ENCODE results near the gene TMEM30B. TPM values are rescaled to one million over a fixed set of nuclear protein-coding genes. Genes with fewer than 3 reads are reported as not detected.

The TMEM30B gene
- total RNA-seq, 1 donor from 2014 or later, result 0.36 TPM

DNA sequence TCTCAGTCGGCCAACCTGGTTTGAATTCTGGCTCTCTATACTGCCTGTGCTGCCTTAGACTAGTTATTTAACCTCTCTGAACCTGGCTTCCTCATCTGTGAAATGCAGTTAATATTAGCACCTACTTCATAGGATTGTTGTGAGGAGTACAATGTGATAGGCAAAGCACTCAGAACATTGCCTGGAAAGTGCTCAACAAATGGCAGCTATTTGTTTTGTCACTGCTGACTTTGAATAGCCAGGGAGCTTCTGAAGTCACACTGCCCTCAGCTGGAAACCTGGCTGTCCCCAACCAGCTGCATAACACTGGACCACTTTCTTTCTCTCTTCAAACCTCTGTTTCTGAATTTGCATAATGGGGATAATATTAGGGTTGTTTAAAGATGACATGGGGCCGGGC, 9.6 kb downstream of the TMEM30B start:
- no peaks in the 10 kb centered on the region for H3K79me2 ChIP-seq (ENCODE audit: insufficient read depth, low read length)
- Mint-ChIP-seq H3K27ac (ENCODE audit: unreplicated experiment) (no peak overlapping the region), H3K4me1 (ENCODE audit: low read depth, unreplicated experiment) (no peaks in the 10 kb centered on the region), H3K9me3 (ENCODE audit: unreplicated experiment) (peaks cover 6% of the 10 kb centered on the region), H3K4me3 (ENCODE audit: unreplicated experiment) (no peak overlapping the region), H3K27me3 (ENCODE audit: low read depth, unreplicated experiment) (peaks cover 18% of the 10 kb centered on the region), H3K36me3 (ENCODE audit: low read depth, unreplicated experiment) (no peaks in the 10 kb centered on the region)
- H3K4me2 ChIP-seq (ENCODE audit: low read length), result no peak overlapping the region
- FAIRE-seq (no peak), DNase-seq (ENCODE audit: low read depth) (no peak)
- TF ChIP-seq, protein P1, sequence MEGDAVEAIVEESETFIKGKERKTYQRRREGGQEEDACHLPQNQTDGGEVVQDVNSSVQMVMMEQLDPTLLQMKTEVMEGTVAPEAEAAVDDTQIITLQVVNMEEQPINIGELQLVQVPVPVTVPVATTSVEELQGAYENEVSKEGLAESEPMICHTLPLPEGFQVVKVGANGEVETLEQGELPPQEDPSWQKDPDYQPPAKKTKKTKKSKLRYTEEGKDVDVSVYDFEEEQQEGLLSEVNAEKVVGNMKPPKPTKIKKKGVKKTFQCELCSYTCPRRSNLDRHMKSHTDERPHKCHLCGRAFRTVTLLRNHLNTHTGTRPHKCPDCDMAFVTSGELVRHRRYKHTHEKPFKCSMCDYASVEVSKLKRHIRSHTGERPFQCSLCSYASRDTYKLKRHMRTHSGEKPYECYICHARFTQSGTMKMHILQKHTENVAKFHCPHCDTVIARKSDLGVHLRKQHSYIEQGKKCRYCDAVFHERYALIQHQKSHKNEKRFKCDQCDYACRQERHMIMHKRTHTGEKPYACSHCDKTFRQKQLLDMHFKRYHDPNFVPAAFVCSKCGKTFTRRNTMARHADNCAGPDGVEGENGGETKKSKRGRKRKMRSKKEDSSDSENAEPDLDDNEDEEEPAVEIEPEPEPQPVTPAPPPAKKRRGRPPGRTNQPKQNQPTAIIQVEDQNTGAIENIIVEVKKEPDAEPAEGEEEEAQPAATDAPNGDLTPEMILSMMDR (IDR thresholded peaks at IDR 0.05; ENCODE audit: insufficient read depth, low read depth, low read length), result no peak
- no peak for TF ChIP-seq EZH2 (IDR thresholded peaks at IDR 0.05; ENCODE audit: insufficient read depth, low read length)
- no peak overlapping the region for H2AFZ ChIP-seq (ENCODE audit: low read depth, low read length)
- H3K36me3 ChIP-seq (ENCODE audit: insufficient read depth, low read length), result no peaks in the 10 kb centered on the region
- no peak overlapping the region for H3K9ac ChIP-seq (ENCODE audit: low read length)
- no peaks in the 10 kb centered on the region for H3K9me3 ChIP-seq (ENCODE audit: insufficient read depth, low read depth, low read length)
- H4K20me1 ChIP-seq (ENCODE audit: insufficient read depth, low read length), result no peaks in the 10 kb centered on the region
- H3K4me1 ChIP-seq (ENCODE audit: insufficient read depth, low read length), result no peaks in the 10 kb centered on the region
- peaks cover 22% of the 10 kb centered on the region for H3K27me3 ChIP-seq (ENCODE audit: insufficient read depth, low read length)
- H3K27ac ChIP-seq (ENCODE audit: low read depth, low read length), result no peak overlapping the region
- no peak overlapping the region for H3K4me3 ChIP-seq (ENCODE audit: insufficient read depth, low read depth, low read length)

DNA sequence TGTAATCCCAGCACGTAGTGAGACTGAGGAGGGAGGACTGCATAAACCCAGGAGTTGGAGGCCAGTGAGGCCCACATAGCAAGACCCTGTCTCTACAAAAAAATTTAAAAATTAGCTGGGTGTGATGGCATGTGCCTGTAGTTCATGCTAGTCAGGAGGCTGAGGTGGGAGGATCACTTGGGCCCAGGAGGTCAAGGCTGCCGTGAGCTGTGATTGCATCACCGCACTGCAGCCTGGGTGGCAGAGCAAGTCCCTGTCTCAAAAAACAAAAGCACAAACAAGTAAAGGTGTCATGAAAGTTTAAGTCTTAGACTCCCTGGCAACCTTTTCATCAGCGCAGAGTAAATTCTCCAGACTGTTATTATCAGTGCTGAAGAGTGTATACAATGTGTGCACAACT, 10.4 kb downstream of the TMEM30B start:
- FAIRE-seq (no peak), DNase-seq (ENCODE audit: low read depth) (no peak)
- Mint-ChIP-seq H3K36me3 (ENCODE audit: low read depth, unreplicated experiment) (no peaks in the 10 kb centered on the region), H3K4me1 (ENCODE audit: low read depth, unreplicated experiment) (no peaks in the 10 kb centered on the region), H3K27me3 (ENCODE audit: low read depth, unreplicated experiment) (peaks cover 19% of the 10 kb centered on the region), H3K27ac (ENCODE audit: unreplicated experiment) (no peak overlapping the region), H3K4me3 (ENCODE audit: unreplicated experiment) (no peak overlapping the region), H3K9me3 (ENCODE audit: unreplicated experiment) (peaks cover 6% of the 10 kb centered on the region)
- no peaks in the 10 kb centered on the region for H3K9me3 ChIP-seq (ENCODE audit: insufficient read depth, low read depth, low read length)
- H3K27ac ChIP-seq (ENCODE audit: low read depth, low read length), result no peak overlapping the region
- no peaks in the 10 kb centered on the region for H3K36me3 ChIP-seq (ENCODE audit: insufficient read depth, low read length)
- H3K9ac ChIP-seq (ENCODE audit: low read length), result no peak overlapping the region
- H3K27me3 ChIP-seq (ENCODE audit: insufficient read depth, low read length), result peaks cover 21% of the 10 kb centered on the region
- no peaks in the 10 kb centered on the region for H4K20me1 ChIP-seq (ENCODE audit: insufficient read depth, low read length)
- no peak overlapping the region for H3K4me3 ChIP-seq (ENCODE audit: insufficient read depth, low read depth, low read length)
- no peak for TF ChIP-seq EZH2 (IDR thresholded peaks at IDR 0.05; ENCODE audit: insufficient read depth, low read length)
- TF ChIP-seq, protein P1 (IDR thresholded peaks at IDR 0.05; ENCODE audit: insufficient read depth, low read depth, low read length), result no peak
- H3K79me2 ChIP-seq (ENCODE audit: insufficient read depth, low read length), result no peaks in the 10 kb centered on the region
- no peak overlapping the region for H3K4me2 ChIP-seq (ENCODE audit: low read length)
- no peaks in the 10 kb centered on the region for H3K4me1 ChIP-seq (ENCODE audit: insufficient read depth, low read length)
- no peak overlapping the region for H2AFZ ChIP-seq (ENCODE audit: low read depth, low read length)

DNA sequence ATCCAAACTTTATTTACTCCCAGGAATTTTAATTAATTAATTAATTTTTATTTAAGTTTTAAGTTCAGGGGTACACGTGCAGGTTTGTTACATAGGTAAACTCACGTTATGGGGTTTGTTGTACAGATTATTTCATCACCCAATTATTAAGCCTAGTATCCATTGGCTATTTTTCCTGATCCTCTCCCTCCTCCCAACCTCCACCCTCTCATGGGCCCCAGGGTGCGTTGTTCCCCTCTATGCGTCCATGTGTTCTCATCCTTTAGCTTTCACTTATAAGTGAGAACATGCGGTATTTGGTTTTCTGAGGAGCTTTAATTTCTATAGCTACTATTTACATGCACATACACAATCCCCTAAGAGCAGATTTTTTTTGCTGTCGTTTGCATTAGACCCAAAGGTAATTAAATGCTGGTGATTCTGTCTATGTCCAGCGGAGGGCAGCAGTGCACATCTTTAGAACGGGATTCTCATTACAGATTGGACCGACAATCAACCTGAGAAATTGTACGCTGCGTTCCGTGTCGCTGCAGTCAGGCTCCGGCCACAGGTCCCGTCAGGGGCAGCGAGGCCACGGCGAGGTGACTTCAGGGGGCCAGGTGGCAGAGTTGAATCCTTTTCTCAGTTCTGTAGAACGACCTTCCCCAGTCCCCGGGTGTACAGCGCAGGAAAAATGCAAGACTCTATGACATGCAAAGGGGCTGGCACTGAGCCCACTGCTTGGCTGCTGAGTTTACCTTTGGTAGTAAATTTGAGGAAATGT, 11.6 kb downstream of the TMEM30B start:
- Histone ChIP-seq H3K9ac (ENCODE audit: low read length) (peak overlapping the region; percentile 39), H3K36me3 (ENCODE audit: insufficient read depth, low read length) (no peaks in the 10 kb centered on the region), H3K9me3 (ENCODE audit: insufficient read depth, low read depth, low read length) (no peaks in the 10 kb centered on the region), H2AFZ (ENCODE audit: low read depth, low read length) (peak overlapping the region; percentile 75), H3K79me2 (ENCODE audit: insufficient read depth, low read length) (no peaks in the 10 kb centered on the region), H3K4me1 (ENCODE audit: insufficient read depth, low read length) (no peaks in the 10 kb centered on the region), H3K4me3 (ENCODE audit: insufficient read depth, low read depth, low read length) (peak overlapping the region; percentile 54), H3K27me3 (ENCODE audit: insufficient read depth, low read length) (peaks cover 17% of the 10 kb centered on the region), H3K4me2 (ENCODE audit: low read length) (peak overlapping the region; percentile 90), H3K27ac (ENCODE audit: low read depth, low read length) (no peak overlapping the region), H4K20me1 (ENCODE audit: insufficient read depth, low read length) (no peaks in the 10 kb centered on the region)
- TF ChIP-seq, protein P1 (IDR thresholded peaks at IDR 0.05; ENCODE audit: insufficient read depth, low read depth, low read length), result peak; percentile 82
- TF ChIP-seq EZH2 (IDR thresholded peaks at IDR 0.05; ENCODE audit: insufficient read depth, low read length), result no peak
- Mint-ChIP-seq H3K27ac (ENCODE audit: unreplicated experiment) (no peak overlapping the region), H3K4me1 (ENCODE audit: low read depth, unreplicated experiment) (no peaks in the 10 kb centered on the region), H3K27me3 (ENCODE audit: low read depth, unreplicated experiment) (peaks cover 29% of the 10 kb centered on the region), H3K9me3 (ENCODE audit: unreplicated experiment) (peaks cover 6% of the 10 kb centered on the region), H3K36me3 (ENCODE audit: low read depth, unreplicated experiment) (no peaks in the 10 kb centered on the region), H3K4me3 (ENCODE audit: unreplicated experiment) (peak overlapping the region; percentile 73)
- peak; percentile 78 for FAIRE-seq
- DNase-seq (ENCODE audit: low read depth), result peak; percentile 34
